ENCODE data around the gene PRKAG2. TPM values are rescaled to one million over a fixed set of nuclear protein-coding genes. Genes with fewer than 3 reads are reported as not detected.

Gene PRKAG2
- polyA plus RNA-seq, 5 donors: 14.3 to 21.6 (median 17.3) TPM

DNA sequence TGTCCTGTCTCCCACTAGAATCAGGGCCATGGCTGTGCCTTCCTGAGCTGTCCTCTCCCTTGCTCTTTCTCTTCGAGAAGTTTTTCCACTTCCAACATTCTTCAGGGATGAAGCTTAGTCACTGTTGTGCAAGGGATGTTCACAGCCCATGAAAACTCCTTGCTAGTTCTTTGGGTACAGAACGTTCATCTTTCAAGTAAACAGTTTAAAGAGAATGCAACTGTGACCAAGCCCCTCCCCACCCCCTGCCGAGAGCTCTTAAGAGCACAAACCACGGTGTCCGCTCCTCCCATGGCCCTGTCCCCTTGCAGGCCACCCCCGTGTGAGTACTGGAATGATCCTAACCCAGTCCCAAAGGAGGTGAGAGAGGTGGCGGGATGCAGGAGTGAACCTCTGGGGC, 196.1 kb downstream of the PRKAG2 start:
- DNase-seq: no peak

DNA sequence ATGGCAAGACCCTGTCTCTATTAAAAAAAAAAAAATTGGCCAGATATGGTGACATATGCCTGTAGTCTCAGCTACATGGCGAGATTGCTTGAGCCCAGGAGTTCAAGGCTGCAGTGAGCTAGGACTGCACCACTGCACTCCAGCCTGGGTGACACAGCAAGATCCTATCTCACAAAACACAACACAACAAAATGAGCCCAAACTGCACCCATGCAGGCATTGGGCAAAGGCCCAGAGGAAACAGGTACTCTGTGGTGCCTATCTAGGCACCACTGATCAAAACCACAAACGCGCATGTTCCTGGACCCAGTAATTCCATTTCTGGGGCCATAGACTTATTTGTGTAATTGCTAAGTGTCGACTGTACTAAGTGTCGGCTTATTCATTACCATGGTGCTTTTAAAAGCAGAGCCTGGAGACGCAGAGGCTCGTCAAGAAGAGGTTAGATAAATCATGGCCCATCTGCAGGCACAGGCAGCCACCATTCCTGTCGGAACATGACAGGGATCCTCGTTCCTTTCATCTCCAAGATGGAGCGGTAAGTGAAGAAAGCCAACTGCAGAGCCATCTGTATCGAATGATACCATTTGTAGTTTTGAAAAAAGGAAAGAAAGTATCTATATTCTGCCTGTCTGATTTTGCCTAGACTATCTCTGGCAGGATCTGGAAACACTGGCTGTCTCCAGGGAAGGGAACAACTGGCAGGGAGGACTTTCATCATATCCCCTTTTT, 196.9 kb downstream of the PRKAG2 start:
- DNase-seq: no peak

DNA sequence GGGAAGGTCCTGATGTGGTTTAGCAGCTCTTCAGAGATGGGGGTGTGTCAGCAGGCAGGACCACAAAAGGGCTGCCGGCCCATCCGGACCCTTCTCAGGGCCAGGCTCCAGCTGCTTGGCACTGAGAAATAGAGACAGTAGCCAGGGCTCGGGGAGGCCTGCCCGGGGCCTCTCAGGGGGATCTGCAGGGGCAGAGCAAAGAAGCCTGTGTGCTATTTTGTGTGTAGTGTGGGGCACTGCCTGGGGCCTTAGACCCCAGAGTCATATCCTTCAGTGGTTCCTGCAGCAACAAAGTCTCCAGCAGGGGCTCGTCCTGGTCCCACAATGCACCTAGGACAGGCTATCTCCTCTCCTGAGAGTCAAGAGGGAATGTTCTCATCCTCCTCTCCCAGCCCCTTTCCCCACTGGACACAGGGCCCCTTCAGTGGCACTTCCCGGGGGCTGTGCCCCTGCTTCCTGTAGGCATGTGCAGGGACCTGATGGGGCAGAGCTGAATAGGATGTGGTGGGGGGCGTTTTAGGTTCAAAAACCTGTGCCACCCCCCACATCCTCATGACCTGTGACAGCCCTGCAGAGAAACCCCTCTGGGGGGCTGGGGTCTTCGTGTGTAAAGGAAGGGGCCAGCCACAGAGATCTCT, 197.7 kb downstream of the PRKAG2 start:
- DNase-seq: no peak

- no peak for DNase-seq
These were observed 198.7 kb downstream of the PRKAG2 start for GRCh38 chr7:151678227-151678604.

DNA sequence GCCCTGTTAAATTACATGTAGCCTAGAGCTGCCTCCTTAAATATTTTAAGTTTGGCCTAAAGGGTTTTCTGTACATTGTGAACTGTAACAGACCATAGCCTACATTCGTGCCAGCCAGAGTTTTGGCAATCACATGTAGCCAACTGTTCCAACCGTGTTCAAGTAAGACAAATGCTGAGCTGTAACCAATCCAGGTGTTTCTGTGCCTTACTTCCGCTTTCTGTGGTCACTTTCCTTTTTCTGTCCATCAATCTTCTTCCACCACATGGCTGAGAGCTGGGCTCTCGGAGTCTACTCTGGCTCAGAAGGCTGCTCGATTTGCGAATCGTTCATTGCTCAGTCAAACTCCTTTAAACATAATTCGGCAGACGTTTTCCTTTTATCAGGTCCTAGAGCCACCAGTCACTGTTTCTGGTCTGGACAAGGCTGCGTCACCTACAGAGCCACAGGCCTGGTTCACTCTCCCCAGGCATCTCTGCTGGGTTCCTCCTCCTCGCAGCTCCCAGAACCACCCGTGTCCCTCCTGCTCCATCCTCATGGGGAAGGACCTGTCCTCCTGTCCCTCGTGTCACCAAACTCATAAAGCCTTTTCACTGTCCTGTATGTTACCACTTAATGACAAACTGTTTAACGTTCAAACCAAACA, 199.2 kb downstream of the PRKAG2 start:
- no peak for DNase-seq

GRCh38 chr7:151676759-151677158, 200.2 kb downstream of the PRKAG2 start:
- DNase-seq: no peak

GRCh38 chr7:151675196-151675920, 201.6 kb downstream of the PRKAG2 start:
- no peak for DNase-seq

GRCh38 chr7:151674161-151674920, 202.6 kb downstream of the PRKAG2 start:
- DNase-seq: no peak

DNA sequence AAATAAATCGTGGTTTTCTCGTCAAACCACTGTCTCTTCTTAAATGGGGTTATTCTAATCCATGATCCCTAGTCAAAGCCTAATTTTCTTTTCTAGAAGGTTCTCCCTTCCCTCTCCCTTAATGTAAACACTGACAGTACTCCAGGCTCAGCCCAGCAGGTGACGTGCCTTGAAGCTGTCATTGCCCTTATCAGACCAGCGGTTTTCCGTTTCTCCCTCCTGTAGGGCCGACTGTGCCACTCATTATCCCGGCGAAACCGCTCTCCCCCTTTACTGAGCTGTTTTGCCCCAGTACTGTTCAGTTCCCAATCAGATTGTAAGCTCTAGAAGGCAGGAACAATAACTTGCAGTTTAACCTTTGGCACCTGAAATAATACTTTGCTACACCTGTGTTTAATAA, 203.7 kb downstream of the PRKAG2 start:
- no peak for DNase-seq

DNA sequence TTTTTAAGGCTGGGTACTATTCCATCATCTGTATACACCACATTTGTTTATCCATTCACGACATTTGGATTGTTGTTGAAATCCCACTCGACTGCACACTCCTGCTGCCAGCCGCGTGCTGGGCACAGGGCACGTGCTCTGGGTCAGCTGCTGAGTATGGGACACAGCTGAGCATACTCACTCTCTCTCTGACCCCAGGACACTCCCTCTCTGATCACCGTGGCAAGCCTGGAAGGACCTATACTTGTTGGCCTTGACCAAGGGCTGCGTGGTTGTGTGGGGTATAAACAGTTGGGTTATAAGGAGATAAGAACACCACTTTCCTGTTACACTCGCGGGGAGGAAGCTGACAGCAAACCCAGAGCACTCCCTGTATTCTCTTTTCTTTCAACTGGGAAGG, 204.2 kb downstream of the PRKAG2 start:
- DNase-seq: no peak

- no peak for DNase-seq
These were observed 205.4 kb downstream of the PRKAG2 start for GRCh38 chr7:151671514-151671913.

GRCh38 chr7:151669762-151670161, 207.2 kb downstream of the PRKAG2 start:
- no peak for DNase-seq

GRCh38 chr7:151666886-151667285, 210.0 kb downstream of the PRKAG2 start:
- no peak for DNase-seq

- DNase-seq: peak; percentile 60 to 64
These were observed 211.5 kb downstream of the PRKAG2 start for GRCh38 chr7:151665368-151665767.

- DNase-seq: no peak
These were observed 212.6 kb downstream of the PRKAG2 start for GRCh38 chr7:151664268-151664667.

GRCh38 chr7:151663382-151664100, 213.4 kb downstream of the PRKAG2 start:
- DNase-seq: no peak

DNA sequence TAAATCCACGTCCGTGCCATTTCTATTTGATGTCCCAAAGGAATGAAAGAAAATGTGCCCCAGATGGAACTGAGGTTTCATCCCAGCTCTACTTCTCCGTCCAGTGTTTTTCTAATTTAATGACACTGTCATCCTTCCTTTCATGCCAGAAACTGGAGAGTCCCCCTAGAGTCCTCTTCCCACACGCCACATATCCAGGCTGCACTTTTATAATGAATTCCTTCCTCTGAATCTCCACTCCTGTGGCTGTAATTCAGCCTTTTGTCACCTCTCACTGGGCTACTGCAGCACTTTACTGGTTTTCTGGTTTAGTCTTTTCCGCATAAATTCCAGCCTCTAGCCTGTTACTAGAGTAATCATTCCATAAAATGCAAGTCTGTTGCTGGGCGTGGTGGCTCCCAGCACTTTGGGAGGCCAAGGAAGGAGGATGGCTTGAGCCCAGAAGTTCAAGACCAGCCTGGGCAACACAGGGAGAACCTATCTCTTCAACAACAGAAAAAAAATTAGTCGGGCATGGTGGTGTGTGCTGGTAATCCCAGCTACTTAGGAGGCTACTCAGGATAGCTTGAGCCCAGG, 214.6 kb downstream of the PRKAG2 start:
- DNase-seq: no peak

- no peak for DNase-seq
These were observed 215.3 kb downstream of the PRKAG2 start for GRCh38 chr7:151661587-151661986.

DNA sequence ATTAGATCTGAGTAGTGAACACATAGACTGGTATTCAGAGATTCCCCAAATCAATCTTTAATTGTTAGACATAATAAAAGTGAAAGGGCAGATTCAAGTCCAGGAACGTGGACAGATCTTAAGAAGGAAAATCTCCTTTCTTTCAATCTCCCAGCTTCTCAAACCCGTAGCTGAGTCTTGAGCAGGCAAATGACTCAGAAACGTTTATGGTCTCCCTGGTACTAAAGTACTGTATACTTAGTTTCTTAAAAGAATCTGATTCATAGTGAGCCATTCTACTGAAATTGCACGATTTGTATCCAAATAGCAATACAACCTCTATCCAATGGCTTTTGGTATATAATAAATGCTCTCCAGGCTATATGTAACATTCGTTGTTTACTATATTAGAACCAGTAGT, 216.8 kb downstream of the PRKAG2 start:
- no peak for DNase-seq

DNA sequence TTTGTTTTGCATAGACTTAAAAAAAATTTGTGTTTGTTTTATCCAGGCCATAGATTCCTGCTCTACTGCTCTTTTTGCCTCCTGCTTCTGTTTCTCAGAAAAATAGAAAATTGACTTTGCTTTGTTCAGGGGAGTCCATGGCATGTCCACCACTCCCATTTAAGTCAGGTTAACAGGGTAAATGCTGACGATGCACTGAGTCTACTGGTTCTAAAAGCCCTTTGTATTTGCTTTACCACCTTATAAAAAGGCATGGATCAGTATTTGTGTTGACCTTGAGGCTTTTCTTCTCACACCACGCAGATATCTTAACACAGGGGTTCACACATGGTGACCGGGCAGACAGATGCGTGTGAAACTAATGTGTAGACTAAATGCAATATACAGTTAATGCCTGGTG, 217.7 kb downstream of the PRKAG2 start:
- DNase-seq: no peak

- DNase-seq: no peak
These were observed 218.1 kb downstream of the PRKAG2 start for GRCh38 chr7:151658778-151659177.
